Hematopoietic multipotent progenitor cell (in vitro differentiated cells): ENCODE results near the gene ZNF618. TPM values are rescaled to one million over a fixed set of nuclear protein-coding genes. Genes with fewer than 3 reads are reported as not detected.
"Not testable (repeated sequence)": the region's sequence is repeated elsewhere in the genome, so short reads cannot be mapped to it uniquely, and the experiment has no call there.

Experiments
- DNase-seq, 3 donors: peaks; one replicate each; pipeline ENCODE4 v3.0.0-alpha.2; 2011 to 2015; ENCODE audit warnings: low read depth in 2 of 3, low spot score in 2 of 3
- total RNA-seq: library from RNA; depleted of rRNA; stranded (reverse); fragments of >200 nt; gene quantifications from one replicate; pipeline ENCODE4 v1.2.3, GENCODE V29; 2012

The ZNF618 gene
- total RNA-seq, 1 donor: 20.2 TPM

GRCh38 chr9:114075602-114076001 is 199.5 kb downstream of the ZNF618 start:
- no peak for DNase-seq

GRCh38 chr9:114076237-114077161 is 200.4 kb downstream of the ZNF618 start:
- no peak for DNase-seq

GRCh38 chr9:114077162-114077837 is 201.2 kb downstream of the ZNF618 start:
- no peak for DNase-seq

- DNase-seq: peak in 1 of 3 donors; percentile 6
These were observed 202.1 kb downstream of the ZNF618 start, which contains the start of gene AMBP for GRCh38 chr9:114078021-114078780. TSS of gene AMBP (minus strand) at chr9:114078300. CDS start at chr9:114078209, 91 bp downstream.

- DNase-seq: no peak
These were observed 202.7 kb downstream of the ZNF618 start for GRCh38 chr9:114078781-114079156.

GRCh38 chr9:114080195-114080772 is 204.2 kb downstream of the ZNF618 start:
- no peak for DNase-seq

- no peak for DNase-seq
These were observed 204.8 kb downstream of the ZNF618 start for GRCh38 chr9:114080773-114081440.

GRCh38 chr9:114081441-114082016 is 205.4 kb downstream of the ZNF618 start:
- no peak for DNase-seq

- peak; percentile 52 to 91 (median 77) for DNase-seq
These were observed 206.1 kb downstream of the ZNF618 start for GRCh38 chr9:114082017-114082762.

GRCh38 chr9:114082763-114083412 is 206.8 kb downstream of the ZNF618 start:
- DNase-seq: not testable (repeated sequence)

GRCh38 chr9:114083666-114084065 is 207.6 kb downstream of the ZNF618 start:
- no peak for DNase-seq

GRCh38 chr9:114084282-114085073 is 208.4 kb downstream of the ZNF618 start:
- DNase-seq: no peak

- DNase-seq: no peak
These were observed 209.3 kb downstream of the ZNF618 start for GRCh38 chr9:114085387-114085789.

- no peak for DNase-seq
These were observed 209.9 kb downstream of the ZNF618 start for GRCh38 chr9:114086009-114086408.

- DNase-seq: no peak
These were observed 210.5 kb downstream of the ZNF618 start for GRCh38 chr9:114086607-114087006.

- DNase-seq: no peak
These were observed 211.6 kb downstream of the ZNF618 start for GRCh38 chr9:114087721-114088120.

GRCh38 chr9:114088571-114089170 is 212.6 kb downstream of the ZNF618 start:
- DNase-seq: no peak
